ENCODE data around the gene ASB4. TPM values are rescaled to one million over a fixed set of nuclear protein-coding genes. Genes with fewer than 3 reads are reported as not detected.
"Not testable (repeated sequence)": the region's sequence is repeated elsewhere in the genome, so short reads cannot be mapped to it uniquely, and the experiment has no call there.

ASB4 gene
- total RNA-seq, 6 experiments from 2014 or later = not detected

GRCh38 chr7:95550546-95550945, 64.8 kb downstream of the ASB4 start:
- TF ChIP-seq, protein P1, sequence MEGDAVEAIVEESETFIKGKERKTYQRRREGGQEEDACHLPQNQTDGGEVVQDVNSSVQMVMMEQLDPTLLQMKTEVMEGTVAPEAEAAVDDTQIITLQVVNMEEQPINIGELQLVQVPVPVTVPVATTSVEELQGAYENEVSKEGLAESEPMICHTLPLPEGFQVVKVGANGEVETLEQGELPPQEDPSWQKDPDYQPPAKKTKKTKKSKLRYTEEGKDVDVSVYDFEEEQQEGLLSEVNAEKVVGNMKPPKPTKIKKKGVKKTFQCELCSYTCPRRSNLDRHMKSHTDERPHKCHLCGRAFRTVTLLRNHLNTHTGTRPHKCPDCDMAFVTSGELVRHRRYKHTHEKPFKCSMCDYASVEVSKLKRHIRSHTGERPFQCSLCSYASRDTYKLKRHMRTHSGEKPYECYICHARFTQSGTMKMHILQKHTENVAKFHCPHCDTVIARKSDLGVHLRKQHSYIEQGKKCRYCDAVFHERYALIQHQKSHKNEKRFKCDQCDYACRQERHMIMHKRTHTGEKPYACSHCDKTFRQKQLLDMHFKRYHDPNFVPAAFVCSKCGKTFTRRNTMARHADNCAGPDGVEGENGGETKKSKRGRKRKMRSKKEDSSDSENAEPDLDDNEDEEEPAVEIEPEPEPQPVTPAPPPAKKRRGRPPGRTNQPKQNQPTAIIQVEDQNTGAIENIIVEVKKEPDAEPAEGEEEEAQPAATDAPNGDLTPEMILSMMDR (IDR thresholded peaks at IDR 0.05) = no peak
- no peak overlapping the region for H3K27ac Mint-ChIP-seq
- H3K36me3 Mint-ChIP-seq (ENCODE audit: low read depth) = no peaks in the 10 kb centered on the region
- H3K9me3 Mint-ChIP-seq = no peaks in the 10 kb centered on the region
- H3K27me3 Mint-ChIP-seq (ENCODE audit: insufficient read depth) = peaks cover 3% of the 10 kb centered on the region; the same call in 1 of the 2 replicates
- H3K4me1 Mint-ChIP-seq (ENCODE audit: low read depth) = peaks cover 14% of the 10 kb centered on the region
- H3K4me3 Mint-ChIP-seq = no peak overlapping the region
- no peak for DNase-seq

DNA sequence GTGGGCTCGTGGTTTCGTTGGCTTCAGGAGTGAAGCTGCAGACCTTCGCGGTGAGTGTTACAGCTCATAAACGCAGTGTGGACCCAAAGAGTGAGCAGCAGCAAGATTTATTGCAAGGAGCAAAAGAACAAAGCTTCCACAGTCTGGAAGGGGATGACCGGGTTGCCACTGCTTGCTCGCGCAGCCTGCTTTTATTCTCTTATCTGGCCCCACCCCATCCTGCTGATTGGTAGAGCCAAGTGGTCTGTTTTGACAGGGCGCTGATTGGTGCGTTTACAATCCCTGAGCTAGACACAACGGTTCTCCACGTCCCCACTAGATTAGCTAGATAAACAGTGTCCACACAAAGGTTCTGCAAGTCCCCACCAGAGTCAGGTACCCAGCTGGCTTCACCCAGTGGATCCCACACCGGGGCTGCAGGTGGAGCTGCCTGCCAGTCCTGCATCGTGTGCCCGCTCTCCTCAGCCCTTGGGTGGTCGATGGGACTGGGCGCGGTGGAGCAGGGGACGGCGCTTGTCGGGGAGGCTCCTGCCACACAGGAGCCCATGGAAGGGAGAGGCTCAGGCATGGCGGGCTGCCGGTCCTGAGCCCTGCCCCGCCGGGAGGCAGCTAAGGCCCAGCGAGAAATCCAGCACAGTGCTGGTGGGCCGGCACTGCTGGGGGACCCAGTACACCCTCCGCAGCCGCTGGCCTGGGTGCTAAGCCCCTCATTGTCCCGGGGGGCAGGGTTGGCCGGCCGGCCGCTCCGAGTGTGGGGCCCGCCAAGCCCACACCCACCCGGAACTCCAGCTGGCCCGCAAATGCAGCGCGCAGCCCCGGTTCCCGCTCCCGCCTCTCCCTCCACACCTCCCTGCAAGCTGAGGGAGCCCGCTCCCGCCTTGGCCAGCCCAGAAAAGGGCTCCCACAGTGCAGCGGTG, 66.5 kb downstream of the ASB4 start:
- H3K4me1 Mint-ChIP-seq (ENCODE audit: low read depth) = peaks cover 12% of the 10 kb centered on the region; the same call in 1 of the 2 replicates
- H3K27me3 Mint-ChIP-seq (ENCODE audit: insufficient read depth); DNase-seq; H3K4me3 Mint-ChIP-seq; H3K9me3 Mint-ChIP-seq; H3K27ac Mint-ChIP-seq; H3K36me3 Mint-ChIP-seq (ENCODE audit: low read depth): not testable (repeated sequence)

- H3K4me3 Mint-ChIP-seq = no peak overlapping the region
- no peaks in the 10 kb centered on the region for H3K36me3 Mint-ChIP-seq (ENCODE audit: low read depth)
- TF ChIP-seq, protein P1 (IDR thresholded peaks at IDR 0.05) = no peak
- no peaks in the 10 kb centered on the region; the same call in 1 of the 2 replicates for H3K9me3 Mint-ChIP-seq
- H3K27ac Mint-ChIP-seq = no peak overlapping the region
- no peak for DNase-seq
- H3K27me3 Mint-ChIP-seq (ENCODE audit: insufficient read depth) = peaks cover 3% of the 10 kb centered on the region; the same call in 1 of the 2 replicates
- H3K4me1 Mint-ChIP-seq (ENCODE audit: low read depth) = peaks cover 12% of the 10 kb centered on the region; the same call in 1 of the 2 replicates
Observed at GRCh38 chr7:95553939-95554338, 68.2 kb downstream of the ASB4 start.

DNA sequence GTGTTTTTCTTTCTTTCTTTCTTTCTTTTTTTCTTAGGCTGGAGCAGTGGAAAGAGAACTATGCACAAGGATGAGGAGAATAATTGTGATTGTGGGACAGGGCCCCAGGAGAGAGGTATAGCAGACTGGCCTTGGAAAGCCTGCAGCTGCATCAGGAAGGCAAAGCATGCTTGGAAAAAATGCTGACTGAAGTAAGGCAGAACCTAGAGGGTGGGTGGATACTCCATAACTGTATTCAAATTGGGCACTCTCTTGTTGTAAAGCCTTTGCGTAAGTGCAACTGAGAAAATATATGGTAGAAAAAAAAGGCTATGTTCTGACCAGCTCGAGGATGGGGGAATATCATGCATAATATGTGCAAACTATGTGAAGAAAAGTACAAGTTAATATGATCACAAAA, 71.0 kb downstream of the ASB4 start:
- Mint-ChIP-seq H3K4me3 (no peak overlapping the region), H3K36me3 (ENCODE audit: low read depth) (no peaks in the 10 kb centered on the region), H3K9me3 (no peaks in the 10 kb centered on the region; the same call in 1 of the 2 replicates), H3K27me3 (ENCODE audit: insufficient read depth) (peaks cover 3% of the 10 kb centered on the region; the same call in 1 of the 2 replicates), H3K4me1 (ENCODE audit: low read depth) (no peaks in the 10 kb centered on the region), H3K27ac (no peak overlapping the region)
- TF ChIP-seq, protein P1 (IDR thresholded peaks at IDR 0.05) = no peak
- no peak for DNase-seq

- peaks cover 3% of the 10 kb centered on the region; the same call in 1 of the 2 replicates for H3K27me3 Mint-ChIP-seq (ENCODE audit: insufficient read depth)
- H3K4me3 Mint-ChIP-seq = no peak overlapping the region
- H3K27ac Mint-ChIP-seq = no peak overlapping the region
- TF ChIP-seq, protein P1 (IDR thresholded peaks at IDR 0.05) = no peak
- no peaks in the 10 kb centered on the region for H3K4me1 Mint-ChIP-seq (ENCODE audit: low read depth)
- H3K9me3 Mint-ChIP-seq = no peaks in the 10 kb centered on the region; the same call in 1 of the 2 replicates
- H3K36me3 Mint-ChIP-seq (ENCODE audit: low read depth) = no peaks in the 10 kb centered on the region
- DNase-seq = no peak
Observed at GRCh38 chr7:95558864-95559263, 73.1 kb downstream of the ASB4 start.

GRCh38 chr7:95560674-95561073, 74.9 kb downstream of the ASB4 start:
- H3K27me3 Mint-ChIP-seq (ENCODE audit: insufficient read depth) = no peaks in the 10 kb centered on the region
- no peak overlapping the region for H3K27ac Mint-ChIP-seq
- H3K4me1 Mint-ChIP-seq (ENCODE audit: low read depth) = no peaks in the 10 kb centered on the region
- no peaks in the 10 kb centered on the region; the same call in 1 of the 2 replicates for H3K9me3 Mint-ChIP-seq
- DNase-seq = no peak
- TF ChIP-seq, protein P1 (IDR thresholded peaks at IDR 0.05) = no peak
- no peaks in the 10 kb centered on the region for H3K36me3 Mint-ChIP-seq (ENCODE audit: low read depth)
- H3K4me3 Mint-ChIP-seq = no peak overlapping the region

Measured in HFFc6 (cell line).